Neural cell (in vitro differentiated cells): Measurements from ENCODE around the gene BCL7B.
"Not testable (repeated sequence)": the region's sequence is repeated elsewhere in the genome, so short reads cannot be mapped to it uniquely, and the experiment has no call there.

Experiments
- EZH2 ChIP-seq: fragments of 200-600, 300-800 bp; shearing (Covaris generic), sonication (generic); IDR thresholded peaks from 2 replicates; pipeline ENCODE4 v1.6.1; 2014; ENCODE audit warnings: antibody characterized with exemption, low read length, borderline replicate concordance, mild to moderate bottlenecking; ENCODE audit not compliant: insufficient read depth, poor library complexity, severe bottlenecking
- POLR2AphosphoS5 ChIP-seq: IDR thresholded peaks from 2 replicates; pipeline ENCODE4 v1.6.1; 2012
- RAD21 ChIP-seq: fragments of 450-650 bp; conservative IDR thresholded peaks from 2 replicates; pipeline ENCODE4 v1.6.1; 2014; ENCODE audit warnings: antibody characterized with exemption, mild to moderate bottlenecking, moderate library complexity
- TF ChIP-seq, protein P1 (sequence below): fragments of 450-650 bp; IDR thresholded peaks from 2 replicates; pipeline ENCODE4 v1.5.1; 2014; ENCODE audit warnings: antibody characterized with exemption, mild to moderate bottlenecking, moderate library complexity; ENCODE audit not compliant: poor library complexity, severe bottlenecking
- TF ChIP-seq, protein P2 (sequence below): IDR thresholded peaks from 2 replicates; pipeline ENCODE4 v1.6.1; 2012; ENCODE audit warnings: borderline replicate concordance

DNA sequence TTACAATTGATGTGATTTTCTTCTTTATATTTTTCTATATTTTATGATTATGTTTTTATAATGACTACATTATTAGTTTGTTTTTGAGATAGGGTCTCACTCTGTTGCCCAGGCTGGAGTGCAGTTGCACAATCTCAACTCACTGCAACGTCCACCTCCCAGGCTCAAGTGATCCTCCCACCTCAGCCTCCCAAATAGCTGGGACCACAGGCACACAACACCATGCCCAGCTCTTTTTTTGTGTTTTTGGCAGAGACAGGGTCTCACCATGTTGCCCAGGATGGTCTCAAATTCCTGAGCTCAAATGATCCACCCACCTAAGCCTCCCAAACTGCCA, 31.4 kb downstream of the BCL7B start:
- TF ChIP-seq, protein P1, sequence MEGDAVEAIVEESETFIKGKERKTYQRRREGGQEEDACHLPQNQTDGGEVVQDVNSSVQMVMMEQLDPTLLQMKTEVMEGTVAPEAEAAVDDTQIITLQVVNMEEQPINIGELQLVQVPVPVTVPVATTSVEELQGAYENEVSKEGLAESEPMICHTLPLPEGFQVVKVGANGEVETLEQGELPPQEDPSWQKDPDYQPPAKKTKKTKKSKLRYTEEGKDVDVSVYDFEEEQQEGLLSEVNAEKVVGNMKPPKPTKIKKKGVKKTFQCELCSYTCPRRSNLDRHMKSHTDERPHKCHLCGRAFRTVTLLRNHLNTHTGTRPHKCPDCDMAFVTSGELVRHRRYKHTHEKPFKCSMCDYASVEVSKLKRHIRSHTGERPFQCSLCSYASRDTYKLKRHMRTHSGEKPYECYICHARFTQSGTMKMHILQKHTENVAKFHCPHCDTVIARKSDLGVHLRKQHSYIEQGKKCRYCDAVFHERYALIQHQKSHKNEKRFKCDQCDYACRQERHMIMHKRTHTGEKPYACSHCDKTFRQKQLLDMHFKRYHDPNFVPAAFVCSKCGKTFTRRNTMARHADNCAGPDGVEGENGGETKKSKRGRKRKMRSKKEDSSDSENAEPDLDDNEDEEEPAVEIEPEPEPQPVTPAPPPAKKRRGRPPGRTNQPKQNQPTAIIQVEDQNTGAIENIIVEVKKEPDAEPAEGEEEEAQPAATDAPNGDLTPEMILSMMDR, result not testable (repeated sequence)
- TF ChIP-seq POLR2AphosphoS5, RAD21, EZH2: not testable (repeated sequence)
- TF ChIP-seq, protein P2, sequence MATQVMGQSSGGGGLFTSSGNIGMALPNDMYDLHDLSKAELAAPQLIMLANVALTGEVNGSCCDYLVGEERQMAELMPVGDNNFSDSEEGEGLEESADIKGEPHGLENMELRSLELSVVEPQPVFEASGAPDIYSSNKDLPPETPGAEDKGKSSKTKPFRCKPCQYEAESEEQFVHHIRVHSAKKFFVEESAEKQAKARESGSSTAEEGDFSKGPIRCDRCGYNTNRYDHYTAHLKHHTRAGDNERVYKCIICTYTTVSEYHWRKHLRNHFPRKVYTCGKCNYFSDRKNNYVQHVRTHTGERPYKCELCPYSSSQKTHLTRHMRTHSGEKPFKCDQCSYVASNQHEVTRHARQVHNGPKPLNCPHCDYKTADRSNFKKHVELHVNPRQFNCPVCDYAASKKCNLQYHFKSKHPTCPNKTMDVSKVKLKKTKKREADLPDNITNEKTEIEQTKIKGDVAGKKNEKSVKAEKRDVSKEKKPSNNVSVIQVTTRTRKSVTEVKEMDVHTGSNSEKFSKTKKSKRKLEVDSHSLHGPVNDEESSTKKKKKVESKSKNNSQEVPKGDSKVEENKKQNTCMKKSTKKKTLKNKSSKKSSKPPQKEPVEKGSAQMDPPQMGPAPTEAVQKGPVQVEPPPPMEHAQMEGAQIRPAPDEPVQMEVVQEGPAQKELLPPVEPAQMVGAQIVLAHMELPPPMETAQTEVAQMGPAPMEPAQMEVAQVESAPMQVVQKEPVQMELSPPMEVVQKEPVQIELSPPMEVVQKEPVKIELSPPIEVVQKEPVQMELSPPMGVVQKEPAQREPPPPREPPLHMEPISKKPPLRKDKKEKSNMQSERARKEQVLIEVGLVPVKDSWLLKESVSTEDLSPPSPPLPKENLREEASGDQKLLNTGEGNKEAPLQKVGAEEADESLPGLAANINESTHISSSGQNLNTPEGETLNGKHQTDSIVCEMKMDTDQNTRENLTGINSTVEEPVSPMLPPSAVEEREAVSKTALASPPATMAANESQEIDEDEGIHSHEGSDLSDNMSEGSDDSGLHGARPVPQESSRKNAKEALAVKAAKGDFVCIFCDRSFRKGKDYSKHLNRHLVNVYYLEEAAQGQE, result not testable (repeated sequence)
